H9 (cell line): ENCODE measurements around the gene APBA2. TPM values are rescaled to one million over a fixed set of nuclear protein-coding genes. Genes with fewer than 3 reads are reported as not detected.

ENCODE experiments used
- DNase-seq: peaks from one replicate; pipeline ENCODE4 v3.0.0-alpha.2; 2017
- H2AFZ ChIP-seq: one replicate; pipeline ENCODE4 v1.6.1; 2013; ENCODE audit warnings: mild to moderate bottlenecking, low read length, control low read depth, moderate library complexity
- H2AK5ac ChIP-seq: 2 replicates; pipeline ENCODE4 v1.6.1; 2013; ENCODE audit warnings: low read length, control low read depth, mixed read lengths; ENCODE audit not compliant: insufficient read length
- H2BK120ac ChIP-seq: one replicate; pipeline ENCODE4 v1.6.1; 2013; ENCODE audit warnings: low read depth, mild to moderate bottlenecking, low read length, control low read depth, inconsistent platforms; ENCODE audit not compliant: poor library complexity, severe bottlenecking
- H2BK12ac ChIP-seq: 2 replicates; pipeline ENCODE4 v1.6.1; 2013; ENCODE audit warnings: low read length, control low read depth, mixed read lengths, low read depth; ENCODE audit not compliant: insufficient read length
- H2BK15ac ChIP-seq: 2 replicates; pipeline ENCODE4 v1.6.1; 2013; ENCODE audit warnings: low read depth, low read length, control low read depth
- H2BK20ac ChIP-seq: one replicate; pipeline ENCODE4 v1.6.1; 2013; ENCODE audit warnings: low read depth, mild to moderate bottlenecking, low read length, control low read depth, inconsistent platforms; ENCODE audit not compliant: poor library complexity, severe bottlenecking
- H2BK5ac ChIP-seq: 2 replicates; pipeline ENCODE4 v1.6.1; 2013; ENCODE audit warnings: low read length, control low read depth, mixed read lengths; ENCODE audit not compliant: insufficient read length
- H3K14ac ChIP-seq: 2 replicates; pipeline ENCODE4 v1.6.1; 2013; ENCODE audit warnings: low read length, control low read depth; ENCODE audit not compliant: insufficient read depth
- H3K18ac ChIP-seq: 2 replicates; pipeline ENCODE4 v1.6.1; 2013; ENCODE audit warnings: low read depth, mild to moderate bottlenecking, mixed read lengths, low read length, control low read depth; ENCODE audit not compliant: insufficient read length
- H3K23ac ChIP-seq: 2 replicates; pipeline ENCODE4 v1.6.1; 2013; ENCODE audit warnings: low read length, control low read depth, mixed read lengths, low read depth; ENCODE audit not compliant: insufficient read length
- H3K23me2 ChIP-seq: 2 replicates; pipeline ENCODE4 v1.6.1; 2013; ENCODE audit warnings: low read depth, mild to moderate bottlenecking, mixed read lengths, low read length, control low read depth; ENCODE audit not compliant: insufficient read length, poor library complexity, severe bottlenecking
- H3K27ac ChIP-seq: 2 replicates; pipeline ENCODE4 v1.5.1; 2013; ENCODE audit warnings: low read length, control low read depth, mixed read lengths, low read depth; ENCODE audit not compliant: insufficient read length
- H3K27me3 ChIP-seq: 2 replicates; pipeline ENCODE4 v1.6.1; 2013; ENCODE audit warnings: low read length, control low read depth, inconsistent platforms; ENCODE audit not compliant: insufficient read depth
- H3K4ac ChIP-seq: 2 replicates; pipeline ENCODE4 v1.6.1; 2013; ENCODE audit warnings: low read depth, mild to moderate bottlenecking, control low read depth, inconsistent platforms, low read length, moderate library complexity
- H3K4me1 ChIP-seq: 2 replicates; pipeline ENCODE4 v1.6.1; 2013; ENCODE audit warnings: low read length, control low read depth, inconsistent platforms; ENCODE audit not compliant: insufficient read depth
- H3K4me2 ChIP-seq: 2 replicates; pipeline ENCODE4 v1.6.1; 2013; ENCODE audit warnings: low read length, control low read depth, mixed read lengths; ENCODE audit not compliant: insufficient read length, insufficient read depth
- H3K56ac ChIP-seq: 2 replicates; pipeline ENCODE4 v1.6.1; 2013; ENCODE audit warnings: low read depth, mild to moderate bottlenecking, mixed read lengths, low read length, control low read depth; ENCODE audit not compliant: insufficient read length
- H3K79me1 ChIP-seq: 2 replicates; pipeline ENCODE4 v1.6.1; 2013; ENCODE audit warnings: low read depth, mild to moderate bottlenecking, moderate library complexity, low read length, control low read depth, inconsistent platforms; ENCODE audit not compliant: insufficient read depth, poor library complexity, severe bottlenecking
- H3K79me2 ChIP-seq: 2 replicates; pipeline ENCODE4 v1.6.1; 2013; ENCODE audit warnings: low read length, control low read depth, inconsistent platforms; ENCODE audit not compliant: insufficient read depth
- H3K9ac ChIP-seq: 2 replicates; pipeline ENCODE4 v1.6.1; 2013; ENCODE audit warnings: low read length, control low read depth, mixed read lengths; ENCODE audit not compliant: insufficient read length; ENCODE audit errors: extremely low read depth
- H3K9me3 ChIP-seq: one replicate; pipeline ENCODE4 v1.6.1; 2013; ENCODE audit warnings: low read depth, low read length, inconsistent platforms; ENCODE audit not compliant: control insufficient read depth
- H3T11ph ChIP-seq: one replicate; pipeline ENCODE4 v1.6.1; 2013; ENCODE audit warnings: mild to moderate bottlenecking, low read length, control low read depth, inconsistent platforms
- H4K20me1 ChIP-seq: one replicate; pipeline ENCODE4 v1.6.1; 2013; ENCODE audit not compliant: control insufficient read depth, insufficient read length, insufficient read depth
- H4K5ac ChIP-seq: 2 replicates; pipeline ENCODE4 v1.6.1; 2013; ENCODE audit warnings: low read depth, mild to moderate bottlenecking, mixed read lengths, low read length, control low read depth; ENCODE audit not compliant: insufficient read length
- H4K8ac ChIP-seq: replicated peaks from 2 replicates; pipeline ENCODE4 v1.6.1; 2013; ENCODE audit warnings: low read length, control low read depth, mixed read lengths, low read depth; ENCODE audit not compliant: insufficient read length
- H4K91ac ChIP-seq: 2 replicates; pipeline ENCODE4 v1.6.1; 2013; ENCODE audit warnings: low read depth, mild to moderate bottlenecking, moderate library complexity, mixed read lengths, low read length, control low read depth; ENCODE audit not compliant: insufficient read length
- H3K27ac Mint-ChIP-seq, 3 experiments: 2 replicates in 2 of 3; 3 replicates in 1 of 3; pipeline ENCODE4 v1.8.0; 2020 to 2021; ENCODE audit warnings: mixed read lengths in 3 of 3, mild to moderate bottlenecking in 1 of 3, moderate library complexity in 1 of 3
- H3K27me3 Mint-ChIP-seq: 2 replicates; pipeline ENCODE4 v1.8.0; 2021; ENCODE audit warnings: low read depth, mild to moderate bottlenecking, moderate library complexity, mixed read lengths
- H3K36me3 Mint-ChIP-seq, 3 experiments: 2 replicates in 2 of 3; 3 replicates in 1 of 3; pipeline ENCODE4 v1.8.0; 2020 to 2021; ENCODE audit warnings: low read depth in 3 of 3, mixed read lengths in 3 of 3; ENCODE audit not compliant: insufficient read depth in 1 of 3
- H3K4me1 Mint-ChIP-seq, 2 experiments: 2 replicates each; pipeline ENCODE4 v1.8.0; 2020; ENCODE audit warnings: mixed read lengths in 2 of 2
- H3K4me3 Mint-ChIP-seq, 2 experiments: 2 replicates in 1 of 2; 3 replicates in 1 of 2; pipeline ENCODE4 v1.8.0; 2020 to 2021; ENCODE audit warnings: mild to moderate bottlenecking in 2 of 2, mixed read lengths in 2 of 2, moderate library complexity in 1 of 2
- H3K9me3 Mint-ChIP-seq, 2 experiments: 2 replicates in 1 of 2; 3 replicates in 1 of 2; pipeline ENCODE4 v1.8.0; 2020; ENCODE audit warnings: mild to moderate bottlenecking in 2 of 2, mixed read lengths in 2 of 2, moderate library complexity in 1 of 2
- WGBS: extraction: QIAGEN DNeasy Blood & Tissue Kit; methylation state at CpG from one replicate; pipeline ENCODE4 v1.1.7; 2013; ENCODE audit warnings: missing lambda C conversion rate, low lambda C conversion rate, mixed read lengths; ENCODE audit not compliant: insufficient read length; ENCODE audit errors: extremely low coverage; 5-methylcytosine and 5-hydroxymethylcytosine counted together
- total RNA-seq: library from RNA; stranded (reverse); gene quantifications from 2 replicates; pipeline ENCODE4 v1.2.1, GENCODE V29; 2021
- TF ChIP-seq, protein P1 (sequence below): fragments of 200-600 bp; sonication (generic); conservative IDR thresholded peaks from 3 replicates; pipeline ENCODE4 v1.8.0; 2021; ENCODE audit warnings: antibody characterized with exemption, mild to moderate bottlenecking

APBA2 gene
- total RNA-seq, 1 experiment from 2014 or later, result 14.3 TPM

DNA sequence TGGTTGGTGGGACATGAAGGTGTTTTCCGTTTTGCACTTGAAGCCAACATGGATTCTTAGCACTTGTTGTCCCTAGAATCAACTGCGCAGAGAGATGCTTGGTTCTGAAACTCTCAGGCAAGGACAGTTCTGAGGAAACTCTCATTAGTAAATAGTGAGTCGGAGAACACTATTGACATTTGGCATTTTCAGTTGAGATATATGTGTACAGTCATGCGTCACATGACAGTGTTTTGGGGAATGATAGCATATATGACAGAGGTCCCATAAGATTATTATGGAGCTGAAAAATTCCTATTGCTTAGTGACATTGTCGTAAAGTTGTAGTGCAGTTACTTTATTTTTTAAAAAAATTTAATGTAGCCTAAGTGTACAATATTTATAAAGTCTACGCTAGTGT lies 5.8 kb downstream of the APBA2 start:
- H3K36me3 Mint-ChIP-seq, result peaks cover 0 to 9% (median 9%) of the 10 kb centered on the region in 3 experiments; a peak in 3 of 7 replicates
- no peaks in the 10 kb centered on the region for H3K4me1 ChIP-seq
- no peak overlapping the region for H3T11ph ChIP-seq
- no peak overlapping the region for H4K8ac ChIP-seq
- H3K27me3 ChIP-seq, result no peaks in the 10 kb centered on the region; the same call in 1 of the 2 replicates
- H2BK5ac ChIP-seq, result no peak overlapping the region
- H2BK120ac ChIP-seq, result no peak overlapping the region
- H3K79me1 ChIP-seq, result no peaks in the 10 kb centered on the region
- no peak overlapping the region for H3K4me3 Mint-ChIP-seq
- H3K4me2 ChIP-seq, result no peak overlapping the region
- no peak overlapping the region for H3K23ac ChIP-seq
- TF ChIP-seq, protein P1, sequence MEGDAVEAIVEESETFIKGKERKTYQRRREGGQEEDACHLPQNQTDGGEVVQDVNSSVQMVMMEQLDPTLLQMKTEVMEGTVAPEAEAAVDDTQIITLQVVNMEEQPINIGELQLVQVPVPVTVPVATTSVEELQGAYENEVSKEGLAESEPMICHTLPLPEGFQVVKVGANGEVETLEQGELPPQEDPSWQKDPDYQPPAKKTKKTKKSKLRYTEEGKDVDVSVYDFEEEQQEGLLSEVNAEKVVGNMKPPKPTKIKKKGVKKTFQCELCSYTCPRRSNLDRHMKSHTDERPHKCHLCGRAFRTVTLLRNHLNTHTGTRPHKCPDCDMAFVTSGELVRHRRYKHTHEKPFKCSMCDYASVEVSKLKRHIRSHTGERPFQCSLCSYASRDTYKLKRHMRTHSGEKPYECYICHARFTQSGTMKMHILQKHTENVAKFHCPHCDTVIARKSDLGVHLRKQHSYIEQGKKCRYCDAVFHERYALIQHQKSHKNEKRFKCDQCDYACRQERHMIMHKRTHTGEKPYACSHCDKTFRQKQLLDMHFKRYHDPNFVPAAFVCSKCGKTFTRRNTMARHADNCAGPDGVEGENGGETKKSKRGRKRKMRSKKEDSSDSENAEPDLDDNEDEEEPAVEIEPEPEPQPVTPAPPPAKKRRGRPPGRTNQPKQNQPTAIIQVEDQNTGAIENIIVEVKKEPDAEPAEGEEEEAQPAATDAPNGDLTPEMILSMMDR, result no peak
- H3K9me3 ChIP-seq, result no peaks in the 10 kb centered on the region
- peaks cover 6 to 11% of the 10 kb centered on the region in 2 experiments for H3K9me3 Mint-ChIP-seq
- no CpG with 5 or more reads among the region's 6 CpGs for WGBS
- peaks cover 6% of the 10 kb centered on the region for H3K23me2 ChIP-seq
- H2BK20ac ChIP-seq, result no peak overlapping the region
- DNase-seq, result no peak
- H3K4ac ChIP-seq, result no peak overlapping the region
- no peak overlapping the region for H3K27ac ChIP-seq
- H3K18ac ChIP-seq, result no peak overlapping the region
- no peaks in the 10 kb centered on the region; the same call in 1 of the 2 replicates for H3K79me2 ChIP-seq
- no peak overlapping the region for H2BK12ac ChIP-seq
- H3K56ac ChIP-seq, result no peak overlapping the region
- peaks cover 11 to 24% of the 10 kb centered on the region in 2 experiments for H3K4me1 Mint-ChIP-seq
- H2BK15ac ChIP-seq, result no peak overlapping the region
- no peak overlapping the region for H3K14ac ChIP-seq
- H4K20me1 ChIP-seq, result no peaks in the 10 kb centered on the region
- no peak overlapping the region for H2AK5ac ChIP-seq
- H2AFZ ChIP-seq, result no peak overlapping the region
- H3K9ac ChIP-seq, result no peak overlapping the region
- H3K27me3 Mint-ChIP-seq, result peaks cover 32% of the 10 kb centered on the region
- no peak overlapping the region for H4K91ac ChIP-seq
- no peak overlapping the region for H3K27ac Mint-ChIP-seq
- no peak overlapping the region for H4K5ac ChIP-seq
